IMR-90 (cell line): ENCODE data around the gene CDC25A. TPM values are rescaled to one million over a fixed set of nuclear protein-coding genes. Genes with fewer than 3 reads are reported as not detected.

ENCODE experiments used
- ATAC-seq: fragments of 200-7000 bp; cut with Tn5 transposase; 2 replicates; pipeline ENCODE4 v1.9.1; 2020; ENCODE audit warnings: low read depth, mild to moderate bottlenecking, moderate library complexity
- BruUV-seq: library from RNA; stranded (reverse); fragments of 400-500 nt; replicated peaks from 2 replicates; lab custom pipeline; 2021; lab: Mats Ljungman, UMichigan
- CTCF ChIA-PET: fragments of 300-600 bp; formaldehyde crosslinking; extraction: SDS; loops from one replicate; lab custom pipeline; 2021; ENCODE audit warnings: antibody characterized with exemption; lab: Yijun Ruan, JAX
- POLR2A ChIA-PET: fragments of 300-600 bp; sonication (Branson Sonifier 250); formaldehyde crosslinking; loops from one replicate; lab custom pipeline; 2022; ENCODE audit warnings: antibody characterized with exemption; ENCODE audit not compliant: unreplicated experiment; lab: Charles Lee
- DNase-seq: peaks from one replicate; pipeline ENCODE4 v3.0.0; 2013
- H2AFZ ChIP-seq: replicated peaks from 2 replicates; pipeline ENCODE3; 2013; ENCODE audit warnings: low read length, mild to moderate bottlenecking; ENCODE audit not compliant: poor library complexity
- H2AK5ac ChIP-seq: 2 replicates; pipeline ENCODE4 v1.6.1; 2013; ENCODE audit warnings: low read depth, low read length, inconsistent platforms
- H2AK9ac ChIP-seq: replicated peaks from 2 replicates; pipeline ENCODE3; 2013; ENCODE audit warnings: mild to moderate bottlenecking, low read depth, low read length, moderate library complexity; ENCODE audit not compliant: poor library complexity
- H2BK120ac ChIP-seq: 2 replicates; pipeline ENCODE4 v1.6.1; 2013; ENCODE audit warnings: low read depth, low read length, inconsistent platforms
- H2BK15ac ChIP-seq: 3 replicates; pipeline ENCODE4 v1.6.1; 2013; ENCODE audit warnings: low read depth, low read length, inconsistent platforms
- H2BK20ac ChIP-seq: 2 replicates; pipeline ENCODE4 v1.6.1; 2013; ENCODE audit warnings: low read depth, mild to moderate bottlenecking, inconsistent platforms, low read length, moderate library complexity
- H2BK5ac ChIP-seq: 2 replicates; pipeline ENCODE4 v1.6.1; 2013; ENCODE audit warnings: mild to moderate bottlenecking, low read depth, low read length, inconsistent platforms; ENCODE audit not compliant: poor library complexity, severe bottlenecking
- H3K14ac ChIP-seq: replicated peaks from 2 replicates; pipeline ENCODE4 v1.6.1; 2013; ENCODE audit warnings: low read depth, low read length, inconsistent platforms
- H3K18ac ChIP-seq: 2 replicates; pipeline ENCODE4 v1.6.1; 2013; ENCODE audit warnings: low read depth, low read length, control low read depth
- H3K23ac ChIP-seq: 2 replicates; pipeline ENCODE4 v1.6.1; 2013; ENCODE audit warnings: low read depth, low read length, inconsistent platforms
- H3K27ac ChIP-seq: 2 replicates; pipeline ENCODE4 v1.5.1; 2013; ENCODE audit warnings: mild to moderate bottlenecking, control low read depth, low read length; ENCODE audit not compliant: insufficient read depth
- H3K27me3 ChIP-seq: 2 replicates; pipeline ENCODE4 v1.6.1; 2013; ENCODE audit warnings: low read length; ENCODE audit not compliant: control insufficient read depth, insufficient read depth
- H3K36me3 ChIP-seq: 2 replicates; pipeline ENCODE4 v1.6.1; 2013; ENCODE audit warnings: low read length, mixed read lengths; ENCODE audit not compliant: control insufficient read depth, insufficient read depth
- H3K4ac ChIP-seq: 2 replicates; pipeline ENCODE4 v1.6.1; 2013; ENCODE audit warnings: low read depth, low read length, inconsistent platforms
- H3K4me1 ChIP-seq: 2 replicates; pipeline ENCODE4 v1.6.1; 2013; ENCODE audit warnings: low read length, mixed read lengths; ENCODE audit not compliant: control insufficient read depth, insufficient read depth
- H3K4me2 ChIP-seq: 2 replicates; pipeline ENCODE4 v1.6.1; 2013; ENCODE audit warnings: low read depth, mild to moderate bottlenecking, control low read depth, low read length, moderate library complexity
- H3K4me3 ChIP-seq: 2 replicates; pipeline ENCODE4 v1.5.1; 2013; ENCODE audit warnings: low read depth, mild to moderate bottlenecking, control low read depth, low read length, moderate library complexity; ENCODE audit not compliant: insufficient read depth
- H3K56ac ChIP-seq: 2 replicates; pipeline ENCODE4 v1.6.1; 2013; ENCODE audit warnings: low read length, inconsistent platforms; ENCODE audit not compliant: insufficient read depth; ENCODE audit errors: extremely low read depth
- H3K79me1 ChIP-seq, 2 experiments: 2 replicates each; pipeline ENCODE4 v1.6.1; 2013; ENCODE audit warnings: low read length in 2 of 2, inconsistent platforms in 1 of 2, low read depth in 1 of 2
- H3K9ac ChIP-seq: 2 replicates; pipeline ENCODE4 v1.6.1; 2013; ENCODE audit warnings: low read depth, low read length, control low read depth
- H3K9me1 ChIP-seq: 2 replicates; pipeline ENCODE4 v1.6.1; 2013; ENCODE audit warnings: low read length, inconsistent platforms; ENCODE audit not compliant: insufficient read depth
- H3K9me3 ChIP-seq: 2 replicates; pipeline ENCODE4 v1.6.1; 2013; ENCODE audit warnings: low read length; ENCODE audit not compliant: control insufficient read depth, insufficient read depth
- H4K20me1 ChIP-seq: 2 replicates; pipeline ENCODE4 v1.6.1; 2013; ENCODE audit warnings: low read length, inconsistent platforms; ENCODE audit not compliant: insufficient read depth
- H4K5ac ChIP-seq: 2 replicates; pipeline ENCODE4 v1.6.1; 2013; ENCODE audit warnings: mild to moderate bottlenecking, low read depth, low read length, control low read depth
- H4K8ac ChIP-seq, 2 experiments: 2 replicates each; pipeline ENCODE4 v1.6.1; 2013; ENCODE audit warnings: low read depth in 2 of 2, low read length in 2 of 2, control low read depth in 1 of 2, inconsistent platforms in 1 of 2
- H4K91ac ChIP-seq: 2 replicates; pipeline ENCODE4 v1.6.1; 2013; ENCODE audit warnings: low read depth, low read length, inconsistent platforms; ENCODE audit not compliant: insufficient read depth
- CEBPB ChIP-seq: IDR thresholded peaks from 2 replicates; pipeline ENCODE4 v1.6.1; 2012; ENCODE audit warnings: low read depth, low read length, improper control_type of control experiment
- FOS ChIP-seq: fragments of 150-350 bp; IDR thresholded peaks from 2 replicates; pipeline ENCODE4 v1.6.1; 2016; ENCODE audit warnings: low read depth, low read length
- MXI1 ChIP-seq: IDR thresholded peaks from 2 replicates; pipeline ENCODE4 v1.6.1; 2012; ENCODE audit warnings: low read depth, mild to moderate bottlenecking, low read length, moderate library complexity, borderline replicate concordance
- RCOR1 ChIP-seq: IDR thresholded peaks from 2 replicates; pipeline ENCODE4 v1.6.1; 2012; ENCODE audit warnings: mild to moderate bottlenecking, low read length, improper control_type of control experiment; ENCODE audit not compliant: insufficient replicate concordance
- whole genome bisulfite sequencing, 2 experiments: methylation state at CpG; one replicate each; pipeline versions ENCODE4 v1.1.5 to v1.1.7; 2013; ENCODE audit warnings: missing lambda C conversion rate in 2 of 2; ENCODE audit not compliant: insufficient read length in 1 of 2; ENCODE audit errors: extremely low coverage in 2 of 2; 5-methylcytosine and 5-hydroxymethylcytosine counted together
- dilution Hi-C: fragments of 300-500 bp; cut with HindIII; formaldehyde crosslinking; loops from one replicate; pipeline ENCODE4 v1.14.3; 2018; ENCODE audit warnings: low sequenced_read_pairs; ENCODE audit not compliant: unreplicated experiment
- in situ Hi-C: fragments of 300-500 bp; cut with MboI; formaldehyde crosslinking; loops from 3 replicates; pipeline ENCODE4 v1.14.3; 2019; ENCODE audit warnings: low sequenced_read_pairs, inconsistent platforms, mixed read lengths
- intact Hi-C: fragments of 100-400 bp; cut with micrococcal nuclease; formaldehyde crosslinking; loops from 2 replicates; pipeline ENCODE4 v1.10.0; 2022
- polyA plus RNA-seq, 3 experiments: library from polyadenylated mRNA; depleted of rRNA; stranded (reverse); fragments of >200 nt; gene quantifications; 2 replicates each; pipeline ENCODE4 v1.2.3, GENCODE V29; 2012; ENCODE audit warnings: low replicate concordance in 1 of 3
- total RNA-seq: library from RNA; depleted of rRNA; stranded (reverse); fragments of >200 nt; gene quantifications from 2 replicates; pipeline ENCODE4 v1.2.3, GENCODE V29; 2012
- TF ChIP-seq, protein P1 (sequence below): fragments of 150-350 bp; IDR thresholded peaks from 2 replicates; pipeline ENCODE4 v1.6.1; 2017; ENCODE audit warnings: mild to moderate bottlenecking, antibody characterized with exemption, low read length, low read depth
- TF ChIP-seq, protein P2 (sequence below): fragments of 150-350 bp; IDR thresholded peaks from 2 replicates; pipeline ENCODE4 v1.6.1; 2016; ENCODE audit warnings: low read depth, mild to moderate bottlenecking, low read length, moderate library complexity, borderline replicate concordance

Gene CDC25A
- total and polyA plus RNA-seq, 2 of the 4 experiments (the other 2 are of a cell fraction): 4.2 to 10.6 TPM

DNA sequence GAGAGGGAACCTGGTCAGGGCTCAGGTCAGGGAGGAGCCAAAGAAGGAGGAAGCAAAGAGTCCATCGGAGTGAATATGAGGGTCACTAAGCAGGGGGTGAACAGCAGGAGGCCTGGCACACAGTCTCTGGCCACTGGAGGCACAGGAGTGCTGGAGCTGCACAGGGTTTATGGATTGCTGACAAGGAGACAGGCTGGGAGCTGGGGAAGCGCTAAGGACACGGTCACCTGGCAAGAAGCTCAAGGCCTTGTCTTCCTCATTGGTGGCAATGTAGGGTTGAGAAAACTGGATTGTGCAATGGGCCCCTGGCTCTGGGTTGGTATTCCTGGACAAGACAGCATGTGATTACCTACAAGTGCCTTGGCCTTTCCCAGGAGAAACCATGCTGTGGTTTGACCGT, 29.2 kb upstream of the CDC25A start:
- Histone ChIP-seq H3K79me1 (no peaks in the 10 kb centered on the region), H3K27ac (no peak overlapping the region), H3K9ac (no peak overlapping the region), H3K18ac (no peak overlapping the region), H3K56ac (no peak overlapping the region), H2BK20ac (no peak overlapping the region), H2BK15ac (no peak overlapping the region), H3K23ac (no peak overlapping the region), H4K8ac (no peak overlapping the region), H2BK5ac (no peak overlapping the region), H3K4me1 (peaks cover 2% of the 10 kb centered on the region; the same call in 1 of the 2 replicates), H3K36me3 (no peaks in the 10 kb centered on the region), H2AK5ac (no peak overlapping the region), H4K20me1 (no peaks in the 10 kb centered on the region; the same call in 1 of the 2 replicates), H2AFZ (no peak overlapping the region), H3K4me2 (no peak overlapping the region), H3K9me1 (no peaks in the 10 kb centered on the region), H2AK9ac (peak overlapping the region; percentile 28), H3K9me3 (no peaks in the 10 kb centered on the region), H3K14ac (no peak overlapping the region), H4K91ac (no peak overlapping the region), H3K4me3 (no peak overlapping the region), H2BK120ac (no peak overlapping the region), H3K27me3 (peaks cover 47% of the 10 kb centered on the region), H4K5ac (no peak overlapping the region), H3K4ac (no peak overlapping the region)
- ChIA-PET CTCF (no interaction called here), POLR2A (no interaction called here)
- in situ Hi-C loops: no loop called here
- TF ChIP-seq, protein P1, sequence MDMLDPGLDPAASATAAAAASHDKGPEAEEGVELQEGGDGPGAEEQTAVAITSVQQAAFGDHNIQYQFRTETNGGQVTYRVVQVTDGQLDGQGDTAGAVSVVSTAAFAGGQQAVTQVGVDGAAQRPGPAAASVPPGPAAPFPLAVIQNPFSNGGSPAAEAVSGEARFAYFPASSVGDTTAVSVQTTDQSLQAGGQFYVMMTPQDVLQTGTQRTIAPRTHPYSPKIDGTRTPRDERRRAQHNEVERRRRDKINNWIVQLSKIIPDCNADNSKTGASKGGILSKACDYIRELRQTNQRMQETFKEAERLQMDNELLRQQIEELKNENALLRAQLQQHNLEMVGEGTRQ: no peak
- no peak for TF ChIP-seq RCOR1
- TF ChIP-seq, protein P2, sequence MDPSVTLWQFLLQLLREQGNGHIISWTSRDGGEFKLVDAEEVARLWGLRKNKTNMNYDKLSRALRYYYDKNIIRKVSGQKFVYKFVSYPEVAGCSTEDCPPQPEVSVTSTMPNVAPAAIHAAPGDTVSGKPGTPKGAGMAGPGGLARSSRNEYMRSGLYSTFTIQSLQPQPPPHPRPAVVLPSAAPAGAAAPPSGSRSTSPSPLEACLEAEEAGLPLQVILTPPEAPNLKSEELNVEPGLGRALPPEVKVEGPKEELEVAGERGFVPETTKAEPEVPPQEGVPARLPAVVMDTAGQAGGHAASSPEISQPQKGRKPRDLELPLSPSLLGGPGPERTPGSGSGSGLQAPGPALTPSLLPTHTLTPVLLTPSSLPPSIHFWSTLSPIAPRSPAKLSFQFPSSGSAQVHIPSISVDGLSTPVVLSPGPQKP: no peak
- TF ChIP-seq MXI1: no peak
- TF ChIP-seq CEBPB: 0 out of 2 replicates have a peak, but pooled peaks have one; percentile 33
- no peak for TF ChIP-seq FOS
- no CpG with 5 or more reads among the region's 4 CpGs for WGBS, 2 experiments
- intact Hi-C loops: no loop called here
- no TSS peak for BruUV-seq
- dilution Hi-C loops: no loop called here
- ATAC-seq: no peak
- DNase-seq: no peak
